Measurements from ENCODE around the gene RALGAPA2.
A peak's percentile ranks its signal among the peaks of the same experiment; 100 is the strongest.

Gene RALGAPA2

GRCh38 chr20:20528861-20529260 lies 183.6 kb downstream of the RALGAPA2 start:
- no peak for DNase-seq

GRCh38 chr20:20527661-20528060 lies 184.8 kb downstream of the RALGAPA2 start:
- DNase-seq: no peak

GRCh38 chr20:20525756-20526155 lies 186.7 kb downstream of the RALGAPA2 start:
- DNase-seq: no peak

GRCh38 chr20:20525214-20525613 lies 187.2 kb downstream of the RALGAPA2 start:
- no peak for DNase-seq

- DNase-seq: no peak
These were observed 187.7 kb downstream of the RALGAPA2 start for GRCh38 chr20:20524756-20525155.

- no peak for DNase-seq
These were observed 190.7 kb downstream of the RALGAPA2 start for GRCh38 chr20:20521736-20522135.

GRCh38 chr20:20520776-20521175 lies 191.7 kb downstream of the RALGAPA2 start:
- DNase-seq: no peak

- DNase-seq: no peak
These were observed 193.2 kb downstream of the RALGAPA2 start for GRCh38 chr20:20519269-20519668.

- no peak for DNase-seq
These were observed 194.2 kb downstream of the RALGAPA2 start for GRCh38 chr20:20518263-20518662.

- no peak for DNase-seq
These were observed 195.1 kb downstream of the RALGAPA2 start for GRCh38 chr20:20517296-20517695.

GRCh38 chr20:20513720-20514119 lies 198.7 kb downstream of the RALGAPA2 start:
- no peak for DNase-seq

- DNase-seq: peak in 1 of 2 donors; percentile 16
These were observed 206.9 kb downstream of the RALGAPA2 start for GRCh38 chr20:20505554-20505953.

GRCh38 chr20:20503777-20504530 lies 208.5 kb downstream of the RALGAPA2 start:
- no peak for DNase-seq

GRCh38 chr20:20501128-20501527 lies 211.3 kb downstream of the RALGAPA2 start:
- DNase-seq: no peak

- DNase-seq: no peak
These were observed 212.1 kb downstream of the RALGAPA2 start for GRCh38 chr20:20500312-20500711.

GRCh38 chr20:20499439-20499838 lies 213.0 kb downstream of the RALGAPA2 start:
- DNase-seq: no peak

- DNase-seq: no peak
These were observed 214.2 kb downstream of the RALGAPA2 start for GRCh38 chr20:20498076-20498861.

- no peak for DNase-seq
These were observed 215.0 kb downstream of the RALGAPA2 start for GRCh38 chr20:20497242-20497978.

- no peak for DNase-seq
These were observed 216.5 kb downstream of the RALGAPA2 start for GRCh38 chr20:20495729-20496503.

- no peak for DNase-seq
These were observed 218.7 kb downstream of the RALGAPA2 start for GRCh38 chr20:20493701-20494100.

GRCh38 chr20:20492521-20493332 lies 219.7 kb downstream of the RALGAPA2 start:
- no peak for DNase-seq

- DNase-seq: no peak
These were observed 220.6 kb downstream of the RALGAPA2 start for GRCh38 chr20:20491784-20492264.

Measured in CD4-positive, alpha-beta T cell treated with Interleukin-4 for 1 hour (primary cell).